GM19238 (cell line): ENCODE results near the gene STK39.

ENCODE experiments used
- DNase-seq: peaks from one replicate; pipeline ENCODE4 v3.0.0; 2011; ENCODE audit warnings: low spot score; ENCODE audit not compliant: insufficient read length

The STK39 gene

DNA sequence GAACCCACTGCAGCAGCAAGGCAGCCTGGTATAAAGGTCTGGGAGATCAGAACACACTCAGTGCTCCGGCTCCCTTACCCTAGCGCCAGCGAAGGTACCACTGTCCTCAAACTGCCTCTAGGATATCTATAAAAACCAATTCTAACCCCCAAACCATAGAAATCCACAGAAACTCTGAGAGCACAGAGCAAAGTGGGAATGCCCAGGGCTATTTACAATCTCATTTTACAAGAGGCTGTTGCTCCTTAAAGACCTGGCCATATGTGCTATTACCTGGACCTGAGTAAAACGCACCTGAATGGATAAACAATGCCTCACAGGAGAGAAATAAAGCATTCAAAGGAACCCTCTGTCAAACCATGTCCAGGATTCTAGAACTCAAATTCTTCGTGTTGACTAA, 4.3 kb downstream of the STK39 start:
- DNase-seq: no peak

DNA sequence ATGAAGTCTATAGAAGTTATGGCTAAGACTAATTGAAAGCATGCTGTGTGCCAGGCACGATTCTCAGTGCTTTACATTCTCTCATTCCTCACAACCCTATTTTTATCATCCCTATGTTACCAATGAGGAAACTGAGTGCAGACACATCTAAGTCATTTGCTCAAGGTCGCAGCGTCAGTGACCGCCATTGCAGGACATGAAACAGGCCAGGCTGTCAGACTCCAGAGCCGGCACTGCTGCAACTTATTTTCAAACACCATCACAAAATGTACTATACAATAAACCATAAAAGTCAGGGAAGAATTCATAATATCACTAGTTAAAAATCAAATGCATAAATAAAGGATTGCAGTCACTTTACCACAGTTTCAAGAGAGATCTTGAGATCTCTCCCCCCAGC, 5.6 kb downstream of the STK39 start:
- no peak for DNase-seq

DNA sequence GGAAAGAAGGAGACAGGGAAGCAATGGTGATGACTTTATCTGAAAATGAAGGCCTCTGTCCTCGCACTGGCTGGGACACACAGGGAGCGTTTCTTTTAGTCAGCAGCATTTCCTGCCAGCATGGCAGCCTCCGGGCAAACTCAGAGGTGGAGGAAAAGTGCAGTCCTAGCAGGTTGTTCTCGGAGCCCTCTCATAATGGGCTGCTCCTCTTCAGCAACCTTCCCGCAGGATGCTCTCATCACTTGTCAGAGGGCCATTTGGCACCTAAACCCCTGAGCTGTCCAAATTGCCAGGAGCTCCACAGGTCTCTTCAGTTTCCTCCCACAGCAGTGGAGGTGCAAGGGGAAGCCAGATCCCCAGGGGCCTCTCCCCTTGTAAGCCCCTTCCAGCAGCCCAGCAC, 6.2 kb downstream of the STK39 start:
- no peak for DNase-seq

DNA sequence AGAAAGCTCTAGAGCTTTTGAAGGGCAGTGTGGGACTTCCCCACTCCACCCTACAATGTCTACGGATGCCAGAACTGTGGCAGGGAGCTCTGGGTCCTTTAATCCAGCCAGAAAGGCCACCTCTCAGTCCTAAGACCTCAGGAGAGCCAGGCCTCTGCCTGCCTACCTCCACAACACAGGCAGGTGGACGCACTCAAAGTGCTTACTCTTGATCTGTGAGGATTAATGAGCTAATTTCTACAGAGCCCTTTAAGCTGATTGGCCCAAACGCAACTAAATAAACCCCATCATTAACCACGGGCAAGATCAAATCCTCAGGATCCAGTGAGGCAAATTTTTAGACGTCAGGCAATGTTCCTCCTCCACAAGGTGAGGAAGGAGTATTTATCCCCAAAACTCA, 8.1 kb downstream of the STK39 start:
- no peak for DNase-seq

DNA sequence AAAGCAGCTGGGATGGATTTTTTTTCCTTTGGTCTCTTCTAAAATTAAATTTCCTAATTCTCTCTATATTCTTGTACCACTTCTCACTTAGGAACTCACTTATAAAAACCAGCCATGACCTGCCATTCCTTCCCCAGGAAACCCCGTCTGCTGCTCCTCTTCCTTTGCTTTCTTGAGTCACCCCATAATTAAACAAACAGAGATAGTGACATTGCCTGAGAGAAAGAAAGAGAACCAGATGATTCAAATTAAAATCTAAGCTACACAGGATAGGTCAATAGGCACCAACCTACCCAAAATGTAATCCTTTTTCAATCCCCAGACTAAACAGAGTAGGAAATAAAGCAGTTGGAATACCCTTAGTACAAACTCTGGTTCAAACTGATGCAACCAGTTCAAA, 9.7 kb downstream of the STK39 start:
- no peak for DNase-seq

DNA sequence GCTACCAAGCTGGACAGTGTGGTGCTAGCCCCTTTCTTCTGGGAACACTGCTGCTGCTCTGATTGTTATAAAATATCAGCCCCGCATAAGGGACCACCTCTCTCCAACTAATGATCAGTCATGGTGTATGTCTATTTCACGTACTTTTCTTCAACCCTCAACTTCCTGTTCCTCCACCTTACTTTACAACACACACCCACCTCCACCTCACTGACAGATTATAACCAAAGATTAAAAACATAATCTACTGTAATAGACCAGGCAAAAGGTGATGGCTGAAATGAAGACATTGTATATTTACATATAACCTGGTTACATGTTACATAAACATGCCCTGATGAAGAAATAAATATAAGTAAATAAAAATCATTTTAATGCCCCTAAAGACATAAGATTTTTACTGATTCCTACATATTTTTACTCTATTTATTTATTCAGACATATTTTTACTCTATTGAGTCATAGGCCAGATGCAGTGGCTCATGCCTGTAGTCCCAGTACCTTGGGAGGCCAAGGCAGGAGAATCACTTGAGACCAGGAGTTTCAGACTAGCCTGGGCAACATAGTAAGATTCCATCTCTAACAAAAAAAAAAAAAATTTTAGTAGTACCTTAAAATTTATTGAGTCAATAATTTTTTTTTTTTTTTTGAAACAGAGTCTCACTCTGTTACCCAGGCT, 12.8 kb downstream of the STK39 start:
- no peak for DNase-seq

DNA sequence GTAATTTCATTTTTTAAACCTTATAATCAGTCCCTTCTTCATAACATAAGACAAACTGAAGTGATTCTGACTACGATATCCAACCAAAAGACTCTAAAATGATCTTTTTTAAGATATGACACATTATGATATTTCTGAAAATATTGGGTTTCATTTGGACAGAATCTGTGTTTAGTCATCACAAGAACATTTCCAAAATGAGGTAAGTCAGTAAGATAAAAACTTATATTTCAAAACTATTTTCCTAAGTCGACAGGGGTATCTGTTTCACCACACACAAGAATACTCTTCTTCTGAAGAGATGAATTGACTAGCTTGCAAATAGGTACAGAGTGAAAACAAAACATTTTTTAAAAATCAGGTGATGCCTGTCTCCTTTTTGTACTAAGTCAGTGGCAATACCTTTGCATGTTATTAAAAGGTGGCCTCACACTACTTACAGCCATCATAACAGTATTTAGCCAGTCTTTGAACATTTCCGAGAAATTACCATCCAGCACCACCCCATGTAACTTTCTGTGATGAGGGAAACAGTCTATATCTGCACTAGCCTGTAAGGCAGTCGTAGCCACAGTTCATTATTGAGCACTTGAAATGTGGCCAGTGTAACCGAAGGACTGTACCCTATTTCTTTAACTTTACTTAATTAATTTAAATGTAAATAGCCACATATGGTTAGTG, 13.5 kb downstream of the STK39 start:
- no peak for DNase-seq

DNA sequence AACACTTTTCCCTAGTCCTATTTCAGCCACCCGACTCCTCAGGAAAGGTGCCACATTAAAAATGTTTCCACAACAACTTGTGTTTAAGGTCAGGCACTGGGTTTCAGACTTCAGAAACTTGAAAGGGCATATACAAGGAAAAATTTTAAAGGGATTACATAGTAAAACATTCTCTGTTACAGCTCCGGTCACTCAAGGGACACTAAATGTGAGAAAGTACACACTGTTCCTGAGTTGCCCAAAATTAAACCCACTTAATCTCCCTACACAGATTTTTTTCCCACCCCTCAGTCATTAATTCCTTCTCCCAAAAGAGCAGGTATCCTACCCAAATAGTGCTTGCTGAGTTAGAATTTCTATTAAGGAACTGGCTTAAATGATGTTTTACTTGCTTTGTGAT, 14.2 kb downstream of the STK39 start:
- no peak for DNase-seq

DNA sequence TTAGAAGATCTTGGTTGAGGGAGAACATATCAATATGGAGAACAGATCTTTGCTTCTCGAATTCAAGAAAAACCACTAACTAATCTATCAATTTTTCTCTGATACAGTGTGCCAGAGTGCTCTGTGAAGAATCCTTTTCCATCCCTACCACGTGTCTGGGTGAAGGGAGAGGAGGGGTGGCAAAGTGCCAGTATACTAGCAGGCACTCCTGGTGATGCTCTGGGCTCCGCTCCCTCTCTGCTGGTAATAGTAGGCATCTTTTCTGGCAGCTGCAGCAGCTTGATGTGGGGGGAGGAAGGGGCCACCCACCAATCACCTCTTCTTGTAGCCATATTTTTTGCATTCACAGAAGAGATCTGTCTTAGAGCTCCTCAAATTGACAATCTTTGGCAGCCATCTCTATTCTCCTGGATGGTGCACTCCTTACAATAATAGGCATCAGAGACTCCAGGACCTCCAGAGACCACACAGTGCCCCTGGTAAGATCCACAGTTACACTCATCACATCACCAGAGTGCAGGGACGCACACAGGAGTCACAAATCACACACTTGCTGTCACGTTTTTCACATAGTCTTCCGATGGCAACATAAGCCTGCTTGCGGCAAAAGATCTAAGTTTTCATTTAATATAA, 15.7 kb downstream of the STK39 start:
- DNase-seq: no peak

DNA sequence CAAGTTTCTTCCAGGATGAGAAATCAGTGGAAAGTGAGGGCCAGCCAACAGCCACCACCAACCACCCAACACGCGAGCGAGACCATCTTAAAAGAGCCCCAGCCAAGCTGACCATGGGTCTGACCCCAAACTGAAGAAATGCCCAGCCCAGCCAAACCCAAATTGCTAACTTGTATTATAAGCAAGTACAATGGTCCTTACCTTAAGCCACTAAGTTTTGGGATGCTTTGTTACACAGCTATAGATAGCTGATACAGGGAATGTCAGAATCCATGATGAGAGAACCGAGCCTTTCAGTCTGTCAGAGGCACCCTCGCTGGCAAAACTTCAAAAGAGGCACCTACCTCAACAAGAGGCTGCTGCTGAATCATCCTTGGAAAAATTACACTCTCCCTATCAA, 17.0 kb downstream of the STK39 start:
- no peak for DNase-seq

DNA sequence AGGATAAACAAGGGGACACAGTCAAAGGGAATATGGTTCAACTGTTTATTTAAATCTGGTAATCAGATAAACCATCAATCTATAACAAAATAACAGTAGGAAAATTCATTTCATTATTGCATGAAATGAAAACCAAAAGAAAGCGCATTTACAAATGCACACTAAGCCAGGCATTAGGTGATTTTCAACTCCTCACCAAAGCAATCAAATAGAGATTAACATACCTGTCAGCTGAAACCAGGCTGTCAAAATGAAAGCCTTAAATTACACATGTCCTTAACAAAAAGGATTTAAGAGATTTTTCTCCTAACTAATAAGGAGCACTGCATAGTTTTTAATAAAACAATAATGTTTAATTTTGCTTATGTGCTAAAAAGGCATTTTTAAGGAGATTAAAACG, 23.0 kb downstream of the STK39 start:
- no peak for DNase-seq

DNA sequence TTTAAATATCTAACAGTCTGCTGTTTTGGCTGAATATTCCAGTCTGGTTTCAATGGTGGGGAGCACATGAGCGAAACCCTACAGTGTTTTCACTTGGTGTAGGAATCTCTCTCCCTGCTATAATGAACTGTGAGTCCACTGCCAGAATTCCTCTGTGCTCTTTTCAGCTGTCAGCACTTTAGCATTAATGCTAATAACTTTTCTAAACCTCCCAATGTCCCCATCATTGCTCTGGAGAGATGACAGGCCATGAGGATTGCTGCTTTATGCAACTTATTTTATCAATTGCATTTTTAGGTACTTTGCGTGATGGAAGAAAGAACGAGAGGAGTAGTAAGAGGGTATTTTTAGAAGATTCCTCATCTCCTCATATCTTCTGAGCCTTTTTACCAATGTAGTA, 25.3 kb downstream of the STK39 start:
- DNase-seq: no peak

DNA sequence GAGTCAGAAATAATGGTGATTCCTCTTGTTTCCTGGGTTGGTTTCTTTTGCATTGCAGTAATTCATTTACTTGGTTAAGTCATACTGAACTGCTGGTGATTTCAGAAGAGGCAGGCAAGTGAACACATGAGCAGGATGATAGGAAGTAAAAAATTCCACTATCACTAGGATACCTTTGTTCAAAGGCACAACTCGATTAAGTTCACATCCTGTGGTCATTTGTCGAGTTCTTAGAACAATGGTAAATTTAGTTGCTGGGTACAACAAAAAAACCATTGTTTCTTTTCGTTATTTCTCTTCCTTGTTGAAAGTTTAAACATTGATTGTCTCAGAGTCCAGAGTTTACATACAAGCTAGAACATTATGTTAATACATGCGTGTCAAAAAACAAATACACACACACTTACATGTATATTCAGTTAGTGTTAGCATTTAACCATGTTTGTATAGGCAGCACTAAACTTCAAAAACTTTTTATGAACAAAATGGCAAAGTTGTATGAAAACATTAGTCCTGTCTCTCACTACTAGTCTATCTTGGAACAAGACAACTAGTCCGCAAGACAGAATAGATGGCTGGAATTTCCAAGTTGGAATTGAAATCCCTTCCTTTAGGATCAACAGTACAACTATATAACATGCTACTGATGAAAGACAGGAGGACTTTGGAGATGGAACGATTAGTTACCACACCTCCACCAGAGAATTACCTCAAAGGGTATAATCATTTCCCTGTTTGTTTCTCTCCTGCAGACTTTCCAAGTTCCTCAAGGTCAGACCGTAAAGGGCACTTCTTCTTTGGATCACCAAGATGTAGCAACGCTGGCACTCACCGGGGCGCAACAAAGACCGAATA, 26.2 kb downstream of the STK39 start:
- no peak for DNase-seq

DNA sequence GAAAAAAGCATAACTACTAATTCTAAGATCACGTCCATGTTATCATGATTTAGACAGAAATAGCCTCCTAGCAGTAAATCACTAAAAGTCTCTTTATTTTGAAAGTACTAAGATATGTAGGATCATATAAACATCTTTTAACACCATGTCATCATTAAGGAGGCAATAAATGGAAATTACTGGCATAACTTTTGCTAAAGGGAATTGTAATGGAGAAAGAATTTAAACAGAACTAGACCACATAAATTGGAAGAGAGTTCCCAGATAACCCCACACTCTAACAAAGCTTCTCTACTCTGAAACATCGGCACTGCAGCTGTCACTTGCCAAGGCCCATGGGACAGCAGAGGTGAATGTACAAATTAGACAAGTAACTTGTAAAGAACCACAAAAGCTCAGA, 29.5 kb downstream of the STK39 start:
- no peak for DNase-seq

DNA sequence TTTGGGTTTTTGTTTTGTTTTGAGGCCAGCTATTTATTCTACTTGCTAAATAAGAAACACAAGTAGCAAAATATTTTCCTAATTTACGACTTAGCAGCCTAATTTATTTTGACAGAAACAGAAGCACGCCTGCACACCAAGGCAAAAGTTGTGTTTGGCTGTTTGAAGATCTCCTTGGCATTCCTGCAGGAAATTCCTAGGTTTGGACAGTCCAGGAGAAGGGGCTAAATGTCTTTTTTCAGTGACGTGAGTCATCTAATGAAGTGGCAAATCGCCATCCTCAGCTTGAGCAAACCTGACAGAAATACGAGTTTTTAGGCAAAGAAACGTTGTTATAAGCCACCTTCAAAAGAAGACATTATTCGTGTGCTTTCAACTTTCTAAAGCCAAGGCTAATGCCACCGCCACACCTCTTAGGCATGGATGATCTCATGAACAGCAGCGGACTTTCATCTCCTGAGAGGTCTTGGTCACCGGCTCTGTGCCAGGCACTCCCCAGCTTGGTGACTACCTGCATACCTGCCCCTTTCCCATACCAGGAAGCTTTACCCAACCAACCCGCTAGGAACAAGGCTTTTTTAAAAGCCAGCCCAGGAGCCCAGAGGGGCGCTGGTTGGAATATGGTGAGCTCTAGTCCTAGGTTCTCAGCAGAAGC, 30.9 kb downstream of the STK39 start:
- DNase-seq: no peak

DNA sequence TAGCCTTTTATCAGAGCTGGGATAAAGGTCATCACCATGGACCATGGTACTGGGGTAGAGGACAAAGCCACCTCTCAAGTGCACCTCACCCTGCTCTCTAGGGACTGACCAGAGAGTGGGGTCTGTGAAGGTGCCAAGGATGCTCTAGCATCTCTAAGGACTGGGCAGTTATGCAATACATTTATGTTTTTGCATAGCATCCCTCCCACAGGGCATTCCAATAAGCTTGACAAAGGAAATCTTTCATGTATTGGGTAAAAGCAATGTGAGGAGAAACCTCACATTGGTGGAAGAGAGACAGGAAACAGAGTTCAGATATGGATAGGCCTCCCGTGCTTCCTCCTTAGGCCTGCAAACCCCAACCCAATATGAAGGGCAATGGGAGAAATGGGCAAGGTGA, 31.6 kb downstream of the STK39 start:
- DNase-seq: no peak

DNA sequence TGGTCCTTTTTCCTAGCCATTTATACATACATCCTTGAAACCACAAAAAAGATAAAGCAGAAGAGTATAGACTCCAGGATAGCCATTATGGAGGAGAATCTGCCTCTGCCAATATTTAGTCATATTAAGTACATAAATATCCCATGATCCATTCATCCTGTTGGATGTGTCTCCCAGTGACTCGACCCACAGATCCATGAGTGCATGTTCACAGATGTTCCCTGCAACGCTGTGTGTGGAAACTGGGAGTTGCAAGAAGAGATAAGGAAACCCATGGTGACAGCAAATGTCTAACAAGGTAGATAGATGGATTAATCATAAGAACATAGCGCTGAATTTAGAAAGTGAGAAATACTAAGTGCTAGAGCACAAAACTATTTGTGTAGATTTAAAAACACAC, 34.5 kb downstream of the STK39 start:
- no peak for DNase-seq

DNA sequence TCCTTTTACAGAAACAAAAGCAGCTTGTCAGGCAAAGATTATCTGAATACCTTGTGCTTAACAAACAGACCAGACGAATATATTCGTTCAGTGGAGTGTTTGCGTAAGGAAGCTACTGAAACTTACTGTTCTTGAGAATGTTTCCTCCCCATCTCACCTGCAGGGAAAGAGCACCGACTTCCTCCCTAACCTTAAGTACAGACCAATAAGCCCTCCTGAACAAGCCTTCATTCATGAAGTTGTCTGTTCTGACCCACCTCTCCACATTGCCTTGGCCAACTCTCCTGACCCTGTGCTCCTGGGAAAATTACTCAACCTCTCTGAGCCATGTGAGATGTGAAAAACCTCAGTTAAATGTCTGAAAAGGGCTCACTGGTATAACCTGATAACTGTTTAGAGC, 35.2 kb downstream of the STK39 start:
- no peak for DNase-seq

DNA sequence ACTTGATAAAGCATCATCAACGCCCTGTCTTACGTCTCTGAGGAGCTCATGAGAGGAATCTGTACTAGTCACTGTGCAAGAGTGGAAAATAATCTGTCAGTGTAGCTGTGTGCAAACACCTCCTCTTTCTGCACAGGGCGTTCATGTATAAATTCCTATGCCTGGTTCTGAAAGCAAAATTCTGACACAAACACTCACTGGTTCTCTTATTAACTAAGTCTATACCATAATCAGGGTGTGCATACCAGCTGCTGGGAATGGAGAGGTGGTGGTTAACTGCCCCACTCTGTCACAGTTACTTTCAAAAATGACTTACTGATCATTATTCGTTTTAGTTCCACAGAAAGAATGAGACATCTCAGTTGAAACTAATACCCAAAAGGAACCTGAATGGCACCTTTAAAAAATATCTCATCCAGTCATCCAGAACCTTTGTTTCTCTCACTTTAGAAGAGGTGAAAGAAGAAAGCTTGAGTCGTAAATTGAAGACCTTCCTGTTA, 35.7 kb downstream of the STK39 start:
- DNase-seq: no peak

DNA sequence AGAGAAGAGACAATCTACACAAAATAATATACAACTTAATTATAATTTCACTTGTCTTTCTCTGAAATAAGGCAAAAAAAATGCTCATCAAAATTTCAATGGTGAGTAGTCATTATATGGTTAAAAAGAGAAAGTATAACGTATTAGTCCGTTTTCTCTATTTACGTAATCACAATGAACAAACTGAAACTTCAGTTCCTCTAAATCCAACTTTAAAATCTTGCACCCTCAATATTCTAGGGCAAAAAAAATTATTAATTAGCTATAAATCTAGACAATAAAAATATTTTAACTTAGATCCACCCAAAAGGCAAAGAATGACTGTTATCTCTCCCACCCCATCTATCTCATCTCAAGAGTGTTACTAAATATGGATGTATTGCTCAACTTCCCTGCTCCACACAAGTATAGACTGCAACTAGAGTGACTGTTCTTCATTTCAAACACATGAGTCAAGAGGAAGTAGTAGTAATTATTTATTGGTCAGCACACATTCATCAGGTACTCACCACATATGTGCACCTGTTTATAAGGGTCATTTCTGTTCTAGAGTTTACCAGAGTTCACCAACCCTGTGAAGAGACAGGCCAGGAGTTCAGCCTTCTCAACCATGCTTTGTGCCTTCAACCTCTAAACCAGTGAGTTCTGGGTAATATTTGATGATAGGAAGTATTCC, 36.4 kb downstream of the STK39 start:
- no peak for DNase-seq
